Loucy (cell line): ENCODE measurements around the gene RIN3.

Experiments
- H2AFZ ChIP-seq: fragments of 200-600 bp; sonication (generic); 2 replicates; pipeline ENCODE4 v1.6.0; 2016; ENCODE audit warnings: antibody characterized with exemption, mild to moderate bottlenecking, low read length, moderate library complexity
- H3F3A ChIP-seq: fragments of 200-600 bp; 2 replicates; pipeline ENCODE4 v1.6.0; 2016; ENCODE audit warnings: antibody characterized with exemption, low read depth, mild to moderate bottlenecking
- H3K27me3 ChIP-seq: fragments of 200-600 bp; sonication (generic); 2 replicates; pipeline ENCODE4 v1.6.1; 2014; ENCODE audit warnings: low read length, mild to moderate bottlenecking; ENCODE audit not compliant: insufficient read depth, poor library complexity, severe bottlenecking
- H3K36me3 ChIP-seq: fragments of 200-600 bp; sonication (generic); 2 replicates; pipeline ENCODE4 v1.6.1; 2016; ENCODE audit warnings: low read length; ENCODE audit not compliant: insufficient read depth
- H3K4me1 ChIP-seq: fragments of 200-600 bp; sonication (generic); 2 replicates; pipeline ENCODE4 v1.5.1; 2014; ENCODE audit warnings: low read length, mild to moderate bottlenecking; ENCODE audit not compliant: insufficient read depth, poor library complexity, severe bottlenecking
- H3K4me2 ChIP-seq: fragments of 200-600 bp; sonication (generic); 2 replicates; pipeline ENCODE4 v1.6.0; 2014; ENCODE audit warnings: antibody characterized with exemption, low read length, low read depth, mild to moderate bottlenecking; ENCODE audit not compliant: poor library complexity, severe bottlenecking
- H3K4me3 ChIP-seq: fragments of 200-600 bp; sonication (generic); 2 replicates; pipeline ENCODE4 v1.5.1; 2014; ENCODE audit warnings: low read length, mild to moderate bottlenecking, mixed read lengths; ENCODE audit not compliant: poor library complexity, severe bottlenecking
- H3K79me2 ChIP-seq: fragments of 200-600 bp; sonication (generic); 2 replicates; pipeline ENCODE4 v1.6.1; 2014; ENCODE audit warnings: low read length; ENCODE audit not compliant: insufficient read depth
- H3K9ac ChIP-seq: fragments of 200-600 bp; sonication (generic); 2 replicates; pipeline ENCODE4 v1.6.0; 2014; ENCODE audit warnings: mild to moderate bottlenecking, low read depth, low read length, moderate library complexity; ENCODE audit not compliant: poor library complexity, severe bottlenecking
- H3K9me2 ChIP-seq: fragments of 200-600 bp; sonication (generic); replicated peaks from 2 replicates; pipeline ENCODE4 v1.6.1; 2016; ENCODE audit warnings: low read depth, low read length, mixed read lengths
- H3K9me3 ChIP-seq: fragments of 200-600 bp; sonication (generic); 2 replicates; pipeline ENCODE4 v1.6.1; 2014; ENCODE audit warnings: mild to moderate bottlenecking, antibody characterized with exemption, low read length, low read depth; ENCODE audit not compliant: insufficient read depth
- H4K20me1 ChIP-seq: fragments of 200-600 bp; sonication (generic); 2 replicates; pipeline ENCODE4 v1.6.0; 2014; ENCODE audit warnings: antibody characterized with exemption, low read length, mild to moderate bottlenecking; ENCODE audit not compliant: insufficient read depth, poor library complexity, severe bottlenecking
- EZH2phosphoT487 ChIP-seq: fragments of 200-600 bp; IDR thresholded peaks from 2 replicates; pipeline ENCODE4 v1.6.1; 2018; ENCODE audit warnings: antibody characterized with exemption, mild to moderate bottlenecking, moderate library complexity, borderline replicate concordance
- TF ChIP-seq, protein P1 (sequence below): fragments of 200-600 bp; sonication (generic); conservative IDR thresholded peaks from 2 replicates; pipeline ENCODE4 v1.5.1; 2014; ENCODE audit warnings: mild to moderate bottlenecking, antibody characterized with exemption, low read length

RIN3 gene

DNA sequence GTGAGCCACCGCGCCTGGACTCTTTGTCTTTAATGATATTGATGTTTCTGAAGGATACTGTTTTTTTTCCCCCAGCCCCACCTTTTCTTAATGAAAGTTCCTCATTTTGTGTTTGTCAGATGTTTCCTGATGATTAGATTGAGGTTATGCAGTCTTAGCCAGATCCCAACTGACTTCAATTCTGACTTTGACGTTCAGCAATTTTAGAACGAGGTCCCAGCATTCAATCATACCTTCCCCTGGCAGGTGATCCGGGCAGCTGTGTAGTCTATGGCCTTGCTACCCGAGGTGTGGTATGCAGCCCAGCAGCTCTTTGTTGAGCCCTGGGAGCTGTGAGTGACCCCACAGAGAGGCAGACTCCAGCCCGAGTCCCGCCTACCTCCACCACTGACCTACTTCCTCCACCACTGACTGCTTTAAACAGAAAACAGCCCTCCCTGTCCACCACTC is 152.1 kb downstream of the RIN3 start:
- H3K9me2 ChIP-seq = no peaks in the 10 kb centered on the region
- TF ChIP-seq, protein P1, sequence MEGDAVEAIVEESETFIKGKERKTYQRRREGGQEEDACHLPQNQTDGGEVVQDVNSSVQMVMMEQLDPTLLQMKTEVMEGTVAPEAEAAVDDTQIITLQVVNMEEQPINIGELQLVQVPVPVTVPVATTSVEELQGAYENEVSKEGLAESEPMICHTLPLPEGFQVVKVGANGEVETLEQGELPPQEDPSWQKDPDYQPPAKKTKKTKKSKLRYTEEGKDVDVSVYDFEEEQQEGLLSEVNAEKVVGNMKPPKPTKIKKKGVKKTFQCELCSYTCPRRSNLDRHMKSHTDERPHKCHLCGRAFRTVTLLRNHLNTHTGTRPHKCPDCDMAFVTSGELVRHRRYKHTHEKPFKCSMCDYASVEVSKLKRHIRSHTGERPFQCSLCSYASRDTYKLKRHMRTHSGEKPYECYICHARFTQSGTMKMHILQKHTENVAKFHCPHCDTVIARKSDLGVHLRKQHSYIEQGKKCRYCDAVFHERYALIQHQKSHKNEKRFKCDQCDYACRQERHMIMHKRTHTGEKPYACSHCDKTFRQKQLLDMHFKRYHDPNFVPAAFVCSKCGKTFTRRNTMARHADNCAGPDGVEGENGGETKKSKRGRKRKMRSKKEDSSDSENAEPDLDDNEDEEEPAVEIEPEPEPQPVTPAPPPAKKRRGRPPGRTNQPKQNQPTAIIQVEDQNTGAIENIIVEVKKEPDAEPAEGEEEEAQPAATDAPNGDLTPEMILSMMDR = no peak
- TF ChIP-seq EZH2phosphoT487 = no peak
- peak overlapping the region; percentile 50 for H3K4me3 ChIP-seq
- peak overlapping the region; percentile 48 for H3K9ac ChIP-seq
- no peaks in the 10 kb centered on the region for H3K9me3 ChIP-seq
- peaks cover 4% of the 10 kb centered on the region for H4K20me1 ChIP-seq
- H3K79me2 ChIP-seq = no peaks in the 10 kb centered on the region
- no peaks in the 10 kb centered on the region for H3K27me3 ChIP-seq
- H3K36me3 ChIP-seq = peaks cover 44% of the 10 kb centered on the region; the same call in 1 of the 2 replicates
- peaks cover 31% of the 10 kb centered on the region for H3K4me1 ChIP-seq
- H2AFZ ChIP-seq = no peak overlapping the region
- peak overlapping the region; percentile 63 for H3K4me2 ChIP-seq
- H3F3A ChIP-seq = no peaks in the 10 kb centered on the region

DNA sequence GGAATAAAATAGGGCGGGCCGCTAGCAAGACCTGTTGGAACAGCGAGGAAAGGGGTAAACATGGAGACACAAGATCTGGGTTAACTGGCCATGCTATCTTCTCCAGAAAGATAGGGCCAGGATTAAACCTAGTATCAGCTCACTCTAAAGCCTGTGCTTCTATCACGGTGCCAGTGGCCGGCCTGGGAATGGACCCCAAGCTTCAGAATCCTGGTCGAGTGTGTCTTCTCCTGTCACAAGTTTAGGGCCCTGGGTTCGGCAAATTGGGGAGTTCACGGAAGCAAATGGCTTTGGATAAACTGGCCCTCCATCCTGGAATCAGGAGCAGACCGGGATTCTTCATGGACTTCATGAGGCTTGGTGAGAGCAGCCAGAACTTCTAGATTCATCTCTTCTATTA is 152.7 kb downstream of the RIN3 start:
- no peaks in the 10 kb centered on the region for H3K9me3 ChIP-seq
- H3K4me1 ChIP-seq = peaks cover 31% of the 10 kb centered on the region
- H4K20me1 ChIP-seq = peaks cover 4% of the 10 kb centered on the region
- H3F3A ChIP-seq = no peaks in the 10 kb centered on the region
- H3K36me3 ChIP-seq = peaks cover 42% of the 10 kb centered on the region; the same call in 1 of the 2 replicates
- H3K9me2 ChIP-seq = no peaks in the 10 kb centered on the region
- H3K9ac ChIP-seq = peak overlapping the region; percentile 48
- H3K4me3 ChIP-seq = peak overlapping the region; percentile 50
- no peaks in the 10 kb centered on the region for H3K27me3 ChIP-seq
- TF ChIP-seq, protein P1 = no peak
- TF ChIP-seq EZH2phosphoT487 = no peak
- H2AFZ ChIP-seq = no peak overlapping the region
- H3K4me2 ChIP-seq = peak overlapping the region; percentile 63
- no peaks in the 10 kb centered on the region for H3K79me2 ChIP-seq

DNA sequence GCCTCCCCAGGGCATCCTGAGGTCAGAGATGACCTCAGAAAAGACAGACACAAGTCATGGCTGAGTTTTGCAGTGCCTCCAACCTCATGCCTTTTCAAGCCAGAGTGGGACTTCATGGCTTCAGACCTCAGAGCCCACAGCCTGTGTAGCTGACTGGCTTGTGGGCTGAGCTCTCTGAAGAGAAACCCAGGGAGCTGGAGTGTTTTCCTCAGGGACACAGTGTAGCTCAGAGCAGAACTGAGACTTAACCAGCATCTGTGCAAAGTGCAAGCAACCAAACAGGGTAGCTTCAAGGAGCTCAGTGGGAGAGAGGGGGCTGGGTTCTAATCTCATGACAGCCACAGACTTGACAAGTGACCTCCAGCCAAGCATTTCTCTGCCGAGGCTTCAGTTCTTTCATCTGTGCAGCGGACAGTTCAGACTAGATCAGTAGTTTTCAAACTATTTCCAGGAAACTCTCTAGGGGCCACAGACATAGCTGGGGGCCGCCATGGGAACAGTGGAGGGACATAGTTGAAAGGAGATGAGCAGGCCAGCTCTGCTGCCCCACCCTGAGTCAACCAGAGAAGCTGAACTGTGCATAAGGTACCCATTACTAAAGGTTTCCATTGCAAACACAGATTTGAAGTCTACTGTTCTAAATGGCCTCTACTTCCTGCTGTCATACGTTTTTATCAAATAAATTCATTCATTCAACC is 154.8 kb downstream of the RIN3 start:
- H4K20me1 ChIP-seq = peaks cover 4% of the 10 kb centered on the region
- H3K9me3 ChIP-seq = no peaks in the 10 kb centered on the region
- H3F3A ChIP-seq = no peaks in the 10 kb centered on the region
- peaks cover 39% of the 10 kb centered on the region; the same call in 1 of the 2 replicates for H3K36me3 ChIP-seq
- no peaks in the 10 kb centered on the region for H3K79me2 ChIP-seq
- no peak overlapping the region for H3K4me3 ChIP-seq
- peaks cover 31% of the 10 kb centered on the region for H3K4me1 ChIP-seq
- TF ChIP-seq EZH2phosphoT487 = no peak
- TF ChIP-seq, protein P1 = no peak
- H3K27me3 ChIP-seq = no peaks in the 10 kb centered on the region
- H2AFZ ChIP-seq = no peak overlapping the region
- H3K9ac ChIP-seq = no peak overlapping the region
- no peak overlapping the region for H3K4me2 ChIP-seq
- H3K9me2 ChIP-seq = no peaks in the 10 kb centered on the region
